GM12878 (cell line): ENCODE results near the gene OR2T3. TPM values are rescaled to one million over a fixed set of nuclear protein-coding genes. Genes with fewer than 3 reads are reported as not detected.
"Not testable (repeated sequence)": the region's sequence is repeated elsewhere in the genome, so short reads cannot be mapped to it uniquely, and the experiment has no call there.

Experiments
- ATAC-seq: fragments of 200-7000 bp; cut with Tn5 transposase; 3 replicates; pipeline ENCODE4 v1.9.1; 2020; ENCODE audit warnings: mild to moderate bottlenecking, moderate library complexity
- BruUV-seq: library from RNA; stranded (reverse); fragments of 400-500 nt; replicated peaks from 2 replicates; lab custom pipeline; 2021; lab: Mats Ljungman, UMichigan
- CTCF ChIA-PET: fragments of 300-600 bp; sonication (Branson Sonifier 250); formaldehyde crosslinking; extraction: SDS; loops from one replicate; lab custom pipeline; 2021; ENCODE audit warnings: inconsistent platforms; lab: Yijun Ruan, JAX
- POLR2A ChIA-PET: fragments of 350-600 bp; formaldehyde crosslinking; extraction: SDS; loops from one replicate; lab custom pipeline; 2021; ENCODE audit warnings: inconsistent platforms; lab: Charles Lee
- RAD21 ChIA-PET: fragments of 300-600 bp; sonication (Branson Sonifier 250); formaldehyde crosslinking; loops from one replicate; lab custom pipeline; 2023; ENCODE audit warnings: antibody characterized with exemption; ENCODE audit not compliant: unreplicated experiment; lab: Charles Lee
- SMC1A ChIA-PET: fragments of 300-600 bp; sonication (Branson Sonifier 250); formaldehyde crosslinking; loops from one replicate; lab custom pipeline; 2023; ENCODE audit not compliant: unreplicated experiment, uncharacterized antibody; lab: Charles Lee
- DNase-seq: peaks from one replicate; pipeline ENCODE4 v3.0.0-alpha.2; 2011; ENCODE audit warnings: low read depth, low spot score
- FAIRE-seq: peaks from 3 replicates; lab custom pipeline; 2011; peaks lifted over from hg19 to GRCh38; lab: Jason Lieb, UNC
- H2AFZ ChIP-seq: 2 replicates; pipeline ENCODE4 v1.6.0; 2011; ENCODE audit warnings: low read depth, low read length, control low read depth; ENCODE audit not compliant: control insufficient read depth
- H3K27ac ChIP-seq: 2 replicates; pipeline ENCODE4 v1.5.1; 2011; ENCODE audit warnings: control low read depth; ENCODE audit not compliant: control insufficient read depth, insufficient read depth
- H3K27me3 ChIP-seq, 2 experiments: replicated peaks in 1 of 2; 2 replicates each; pipeline versions ENCODE4 v1.6.0 to v1.6.1; 2011; ENCODE audit warnings: low read length in 1 of 2; ENCODE audit not compliant: control insufficient read depth in 2 of 2, insufficient read depth in 2 of 2
- H3K36me3 ChIP-seq, 2 experiments: 2 replicates each; pipeline ENCODE4 v1.5.1; 2011; ENCODE audit warnings: low read length in 1 of 2; ENCODE audit not compliant: control insufficient read depth in 2 of 2, insufficient read depth in 2 of 2
- H3K4me1 ChIP-seq: 2 replicates; pipeline ENCODE4 v1.6.1; 2011; ENCODE audit warnings: mild to moderate bottlenecking, low read length, moderate library complexity, mixed read lengths; ENCODE audit not compliant: control insufficient read depth, insufficient read depth
- H3K4me2 ChIP-seq: 2 replicates; pipeline ENCODE4 v1.6.0; 2011; ENCODE audit warnings: control low read depth; ENCODE audit not compliant: control insufficient read depth, insufficient read depth
- H3K4me3 ChIP-seq: fragments of 200-600 bp; sonication (generic); 2 replicates; pipeline ENCODE4 v1.5.1; 2016
- H3K79me2 ChIP-seq: 2 replicates; pipeline ENCODE4 v1.6.0; 2011; ENCODE audit warnings: low read length; ENCODE audit not compliant: control insufficient read depth, insufficient read depth
- H3K9ac ChIP-seq: 2 replicates; pipeline ENCODE4 v1.8.0; 2011; ENCODE audit warnings: low read length, control low read depth, mixed read lengths; ENCODE audit not compliant: control insufficient read depth, insufficient read depth
- H3K9me3 ChIP-seq: replicated peaks from 3 replicates; pipeline ENCODE4 v1.5.1; 2011; ENCODE audit warnings: mild to moderate bottlenecking, low read length; ENCODE audit not compliant: control insufficient read depth, insufficient read depth
- H4K20me1 ChIP-seq: 2 replicates; pipeline ENCODE4 v1.6.0; 2011; ENCODE audit not compliant: control insufficient read depth, insufficient read depth
- ATF7 ChIP-seq: fragments of 450-650 bp; IDR thresholded peaks from 2 replicates; pipeline ENCODE4 v1.6.1; 2016; ENCODE audit warnings: low read depth, mild to moderate bottlenecking
- CBX5 ChIP-seq: sonication (generic); IDR thresholded peaks from 2 replicates; pipeline ENCODE4 v1.6.1; 2016; ENCODE audit warnings: low read depth, moderate library complexity, mild to moderate bottlenecking, inconsistent platforms
- ETV6 ChIP-seq, 2 experiments: fragments of 450-650 bp in 1 of 2; IDR thresholded peaks in 1 of 2; conservative IDR thresholded peaks in 1 of 2; 2 replicates each; pipeline ENCODE4 v1.6.1; 2014; ENCODE audit warnings: antibody characterized with exemption in 1 of 2, borderline replicate concordance in 1 of 2, low read depth in 1 of 2, mild to moderate bottlenecking in 1 of 2, moderate library complexity in 1 of 2
- MLLT1 ChIP-seq: fragments of 450-650 bp; IDR thresholded peaks from 2 replicates; pipeline ENCODE4 v1.6.1; 2016; ENCODE audit warnings: mild to moderate bottlenecking
- NFIC ChIP-seq: IDR thresholded peaks from 2 replicates; pipeline ENCODE4 v1.6.1; 2012; ENCODE audit warnings: low read depth, mild to moderate bottlenecking, inconsistent platforms, low read length, moderate library complexity
- PML ChIP-seq: IDR thresholded peaks from 2 replicates; pipeline ENCODE4 v1.6.1; 2012; ENCODE audit warnings: low read length, inconsistent platforms
- POLR2AphosphoS5 ChIP-seq: IDR thresholded peaks from 2 replicates; pipeline ENCODE4 v1.6.1; 2011; ENCODE audit warnings: mild to moderate bottlenecking, low read length, inconsistent platforms
- RUNX3 ChIP-seq: IDR thresholded peaks from 2 replicates; pipeline ENCODE4 v1.6.1; 2012; ENCODE audit warnings: low read length, inconsistent platforms
- SKIL ChIP-seq: fragments of 450-650 bp; IDR thresholded peaks from 2 replicates; pipeline ENCODE4 v1.6.1; 2017; ENCODE audit warnings: mild to moderate bottlenecking, low read depth, inconsistent platforms; ENCODE audit not compliant: poor library complexity, severe bottlenecking
- SMAD5 ChIP-seq: IDR thresholded peaks from 2 replicates; pipeline ENCODE4 v1.6.1; 2016; ENCODE audit warnings: antibody characterized with exemption, low read depth
- SMARCA5 ChIP-seq: fragments of 450-650 bp; IDR thresholded peaks from 2 replicates; pipeline ENCODE4 v1.6.1; 2017; ENCODE audit warnings: mild to moderate bottlenecking
- WGBS: methylation state at CpG from one replicate; pipeline ENCODE4 v1.1.6; 2016; ENCODE audit warnings: low lambda C conversion rate; ENCODE audit not compliant: insufficient replicate concordance, insufficient coverage; ENCODE audit errors: missing lambda C conversion rate; 5-methylcytosine and 5-hydroxymethylcytosine counted together
- in situ Hi-C: fragments of 300-500 bp; cut with MboI; formaldehyde crosslinking; loops from 9 replicates; pipeline ENCODE4 v1.14.3; 2018; ENCODE audit warnings: mixed read lengths
- intact Hi-C: fragments of 100-400 bp; cut with micrococcal nuclease; formaldehyde crosslinking; loops from one replicate; pipeline ENCODE4 v1.14.2; 2022; ENCODE audit not compliant: unreplicated experiment
- polyA plus RNA-seq, 11 experiments: library from polyadenylated mRNA; depleted of rRNA in 4 of 11; unstranded in 6 of 11; stranded (reverse) in 5 of 11; fragments of >200 nt; fragmentation: Nextera tagmentation in 4 of 11; fragmentation: Illumina TruSeq in 1 of 11; extraction: Ambion mirVana in 4 of 11; extraction: Trizol in 1 of 11; gene quantifications; 1 replicate in 1 of 11; 2 replicates in 10 of 11; pipeline versions ENCODE4 v1.2.1 to v1.2.3, GENCODE V29; 2011 to 2016; ENCODE audit warnings: inconsistent platforms in 2 of 11, missing spikeins in 2 of 11, low read depth in 1 of 11
- total RNA-seq, 4 experiments: library from RNA; depleted of rRNA in 3 of 4; stranded (reverse); fragments of >200 nt in 3 of 4; fragmentation: Illumina TruSeq in 1 of 4; extraction: Trizol in 1 of 4; gene quantifications; 2 replicates each; pipeline versions ENCODE4 v1.2.1 to v1.2.3, GENCODE V29; 2013 to 2021
- TF ChIP-seq, protein P1 (sequence below): fragments of 450-650 bp; IDR thresholded peaks from 2 replicates; pipeline ENCODE4 v1.6.1; 2017; ENCODE audit warnings: mild to moderate bottlenecking, moderate library complexity

OR2T3 gene
- total and polyA plus RNA-seq, 10 of the 15 experiments (the other 5 are each of a cell fraction or from before 2014, with no cell fraction given), result 2.0 to 23.3 (median 7.2) TPM

DNA sequence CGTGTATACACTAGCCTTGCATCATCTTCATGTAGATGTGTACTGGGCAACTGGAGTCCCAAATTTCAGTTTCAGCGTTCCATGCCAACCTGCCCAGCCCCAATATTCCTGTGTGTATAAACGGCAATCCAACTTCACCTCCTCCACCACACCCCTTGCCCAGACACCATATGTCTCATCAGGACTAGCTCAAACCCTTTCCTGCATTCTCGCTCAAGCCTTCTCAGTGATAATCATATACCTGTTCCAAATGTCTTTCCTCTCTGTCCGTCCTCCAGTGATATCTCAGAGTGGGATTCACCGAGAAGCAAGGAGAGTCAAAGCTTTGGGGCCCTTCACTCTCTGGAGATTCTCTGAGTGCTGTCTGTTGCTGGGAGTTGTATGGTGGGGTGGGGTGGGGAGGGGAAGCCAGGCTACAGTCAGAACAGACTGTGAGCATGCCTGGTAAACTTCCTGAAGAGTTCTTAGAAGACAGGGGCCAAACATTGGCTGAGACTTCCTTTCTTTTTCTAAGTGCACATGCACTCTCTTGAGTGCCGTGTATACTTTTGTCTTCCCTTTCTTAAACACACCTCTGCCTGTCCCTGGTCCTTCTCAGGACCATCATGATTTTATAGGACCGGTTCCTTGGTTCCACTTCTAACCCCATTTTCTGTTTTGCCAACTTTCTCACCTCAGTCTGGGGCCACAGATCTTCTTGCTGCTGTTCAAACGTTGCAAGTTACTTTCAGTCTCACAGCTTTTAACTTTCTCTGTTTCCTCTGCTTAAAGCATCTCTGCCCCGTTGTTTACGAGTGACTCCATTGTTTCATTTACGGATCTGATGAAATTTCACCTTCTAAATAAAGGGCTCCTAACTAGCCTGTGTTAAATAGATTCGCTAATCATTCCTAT, 8.8 kb downstream of the OR2T3 start:
- H3K9me3 ChIP-seq, in situ Hi-C loops, H3K36me3 ChIP-seq, H3K79me2 ChIP-seq, H3K27me3 ChIP-seq, H4K20me1 ChIP-seq, POLR2A ChIA-PET, H3K4me1 ChIP-seq: not testable (repeated sequence)
- 42% methylated on average over 13 of the region's 13 CpGs for WGBS
- peak overlapping the region; percentile 84 for H3K4me2 ChIP-seq
- CTCF ChIA-PET, result interaction anchor here (0.6 kb wide), 1 partner anchor 331 kb away, joined by 3 read pairs; no protein-coding TSS in a partner anchor
- FAIRE-seq (peak; percentile 75), ATAC-seq (peak; percentile 83), DNase-seq (peak; percentile 50)
- TSS peak; percentile 91 for BruUV-seq
- intact Hi-C loops, result loop anchor here (5.0 kb wide), 1 partner anchor 325 kb away; no protein-coding TSS in a partner anchor
- H2AFZ ChIP-seq, result peak overlapping the region; percentile 84
- peak overlapping the region; percentile 40 for H3K4me3 ChIP-seq
- peak overlapping the region; percentile 83 for H3K27ac ChIP-seq
- RAD21 ChIA-PET, result interaction anchor here (1.0 kb wide), 1 partner anchor 77 kb away, joined by 3 read pairs; no protein-coding TSS in a partner anchor
- SMC1A ChIA-PET, result interaction anchor here (1.6 kb wide), 1 partner anchor 206 kb away, joined by 7 read pairs; no protein-coding TSS in a partner anchor
- H3K9ac ChIP-seq, result peak overlapping the region; percentile 61
- 0 out of 2 replicates have a peak, but pooled peaks have one; percentile 28 for TF ChIP-seq POLR2AphosphoS5
- 0 out of 2 replicates have a peak, but pooled peaks have one; percentile 36 for TF ChIP-seq PML
- TF ChIP-seq NFIC, result peak; percentile 22; the same call in 1 of the 2 replicates
- TF ChIP-seq ATF7, result 0 out of 2 replicates have a peak, but pooled peaks have one; percentile 29
- peak; percentile 84 for TF ChIP-seq SKIL
- TF ChIP-seq ETV6 (conservative IDR thresholded peaks at IDR 0.05 in 1 of 2, IDR thresholded peaks at IDR 0.05 in 1 of 2; ENCODE audit: borderline replicate concordance in 1 of 2, low read depth in 1 of 2), result 0 out of 4 replicates have a peak, but pooled peaks of 1 of the 2 experiments have one; percentile 40
- TF ChIP-seq SMARCA5, result 0 out of 2 replicates have a peak, but pooled peaks have one; percentile 45
- TF ChIP-seq RUNX3, result peak; percentile 25; the same call in 1 of the 2 replicates
- peak; percentile 35; the same call in 1 of the 2 replicates for TF ChIP-seq MLLT1
- 0 out of 2 replicates have a peak, but pooled peaks have one; percentile 43 for TF ChIP-seq CBX5
- peak; percentile 37; the same call in 1 of the 2 replicates for TF ChIP-seq SMAD5
- TF ChIP-seq, protein P1, sequence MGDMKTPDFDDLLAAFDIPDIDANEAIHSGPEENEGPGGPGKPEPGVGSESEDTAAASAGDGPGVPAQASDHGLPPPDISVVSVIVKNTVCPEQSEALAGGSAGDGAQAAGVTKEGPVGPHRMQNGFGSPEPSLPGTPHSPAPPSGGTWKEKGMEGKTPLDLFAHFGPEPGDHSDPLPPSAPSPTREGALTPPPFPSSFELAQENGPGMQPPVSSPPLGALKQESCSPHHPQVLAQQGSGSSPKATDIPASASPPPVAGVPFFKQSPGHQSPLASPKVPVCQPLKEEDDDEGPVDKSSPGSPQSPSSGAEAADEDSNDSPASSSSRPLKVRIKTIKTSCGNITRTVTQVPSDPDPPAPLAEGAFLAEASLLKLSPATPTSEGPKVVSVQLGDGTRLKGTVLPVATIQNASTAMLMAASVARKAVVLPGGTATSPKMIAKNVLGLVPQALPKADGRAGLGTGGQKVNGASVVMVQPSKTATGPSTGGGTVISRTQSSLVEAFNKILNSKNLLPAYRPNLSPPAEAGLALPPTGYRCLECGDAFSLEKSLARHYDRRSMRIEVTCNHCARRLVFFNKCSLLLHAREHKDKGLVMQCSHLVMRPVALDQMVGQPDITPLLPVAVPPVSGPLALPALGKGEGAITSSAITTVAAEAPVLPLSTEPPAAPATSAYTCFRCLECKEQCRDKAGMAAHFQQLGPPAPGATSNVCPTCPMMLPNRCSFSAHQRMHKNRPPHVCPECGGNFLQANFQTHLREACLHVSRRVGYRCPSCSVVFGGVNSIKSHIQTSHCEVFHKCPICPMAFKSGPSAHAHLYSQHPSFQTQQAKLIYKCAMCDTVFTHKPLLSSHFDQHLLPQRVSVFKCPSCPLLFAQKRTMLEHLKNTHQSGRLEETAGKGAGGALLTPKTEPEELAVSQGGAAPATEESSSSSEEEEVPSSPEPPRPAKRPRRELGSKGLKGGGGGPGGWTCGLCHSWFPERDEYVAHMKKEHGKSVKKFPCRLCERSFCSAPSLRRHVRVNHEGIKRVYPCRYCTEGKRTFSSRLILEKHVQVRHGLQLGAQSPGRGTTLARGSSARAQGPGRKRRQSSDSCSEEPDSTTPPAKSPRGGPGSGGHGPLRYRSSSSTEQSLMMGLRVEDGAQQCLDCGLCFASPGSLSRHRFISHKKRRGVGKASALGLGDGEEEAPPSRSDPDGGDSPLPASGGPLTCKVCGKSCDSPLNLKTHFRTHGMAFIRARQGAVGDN, result peak; percentile 68
